ENCODE data around the gene NASP. TPM values are rescaled to one million over a fixed set of nuclear protein-coding genes. Genes with fewer than 3 reads are reported as not detected.

The NASP gene
- total and polyA plus RNA-seq, 5 experiments from 2014 or later, result 72.5 to 89.3 (median 73.2) TPM

GRCh38 chr1:45550401-45551351 is 33.2 kb upstream of the NASP start, which contains the start of gene AKR1A1:
Gene AKR1A1 (plus strand): TSS chr1:45550826. CDS start chr1:45561795, 10,969 bp downstream.
- Mint-ChIP-seq H3K36me3 (peaks cover 0 to 12% (median 0%) of the 10 kb centered on the region in 3 donors), H3K27ac (peak within 1 kb of the TSS; percentile 87 to 99 (median 96)), H3K27me3 (no peaks in the 10 kb centered on the region), H3K9me3 (peaks cover 0 to 2% (median 0%) of the 10 kb centered on the region in 9 donors), H3K4me1 (peaks cover 8 to 29% (median 25%) of the 10 kb centered on the region in 4 donors), H3K4me3 (peak within 1 kb of the TSS; percentile 95 to 98 (median 96))
- POLR2A ChIA-PET, result interaction anchor here (0.6 to 2.8 kb wide), 16 partner anchors 8 to 696 kb away, joined by 3 to 44 read pairs (median 4); partner anchors contain the start of genes CCDC163, GPBP1L1, HECTD3 and MMACHC
- ATAC-seq (peak; percentile 93 to 95), DNase-seq (peak; percentile 77 to 92 (median 83))

GRCh38 chr1:45551684-45552083 is 32.2 kb upstream of the NASP start:
- Mint-ChIP-seq H3K27ac (peak overlapping the region; percentile 6 to 99 (median 92)), H3K9me3 (peaks cover 0 to 2% (median 0%) of the 10 kb centered on the region in 9 donors), H3K4me3 (peak overlapping the region; percentile 95 to 98 (median 96)), H3K36me3 (peaks cover 0 to 15% (median 0%) of the 10 kb centered on the region in 3 donors), H3K4me1 (peaks cover 8 to 29% (median 23%) of the 10 kb centered on the region in 4 donors), H3K27me3 (no peaks in the 10 kb centered on the region)
- POLR2A ChIA-PET, result interaction anchor here (0.7 to 2.8 kb wide), 10 partner anchors 9 to 540 kb away, joined by 3 to 44 read pairs (median 4); partner anchors contain the start of genes CCDC163, MMACHC, MUTYH and PRDX1
- DNase-seq (no peak), ATAC-seq (no peak)

GRCh38 chr1:45552331-45552730 is 31.5 kb upstream of the NASP start:
- peaks cover 0 to 2% (median 0%) of the 10 kb centered on the region in 9 donors for H3K9me3 Mint-ChIP-seq
- peaks cover 8 to 29% (median 23%) of the 10 kb centered on the region in 4 donors for H3K4me1 Mint-ChIP-seq
- peak overlapping the region in 8 of 10 donors; percentile 5 to 96 (median 35) for H3K4me3 Mint-ChIP-seq
- peaks cover 0 to 16% (median 0%) of the 10 kb centered on the region in 3 donors for H3K36me3 Mint-ChIP-seq
- H3K27ac Mint-ChIP-seq, result peak overlapping the region in 4 of 10 donors; percentile 19 to 89 (median 47)
- POLR2A ChIA-PET, result no interaction called here
- DNase-seq, result no peak
- H3K27me3 Mint-ChIP-seq, result no peaks in the 10 kb centered on the region
- ATAC-seq, result no peak

GRCh38 chr1:45554198-45554597 is 29.6 kb upstream of the NASP start:
- H3K36me3 Mint-ChIP-seq, result peaks cover 0 to 24% (median 3%) of the 10 kb centered on the region in 3 donors
- H3K9me3 Mint-ChIP-seq, result peaks cover 0 to 2% (median 0%) of the 10 kb centered on the region in 9 donors
- no peak overlapping the region for H3K27ac Mint-ChIP-seq
- no peak for DNase-seq
- POLR2A ChIA-PET, result no interaction called here
- peaks cover 8 to 29% (median 25%) of the 10 kb centered on the region in 4 donors for H3K4me1 Mint-ChIP-seq
- no peak for ATAC-seq
- H3K4me3 Mint-ChIP-seq, result no peak overlapping the region
- H3K27me3 Mint-ChIP-seq, result no peaks in the 10 kb centered on the region

- Mint-ChIP-seq H3K9me3 (no peaks in the 10 kb centered on the region), H3K27ac (peak overlapping the region in 1 of 10 donors; percentile 41), H3K4me1 (peaks cover 2 to 14% (median 5%) of the 10 kb centered on the region in 4 donors), H3K27me3 (no peaks in the 10 kb centered on the region), H3K36me3 (peaks cover 0 to 46% (median 4%) of the 10 kb centered on the region in 3 donors), H3K4me3 (no peak overlapping the region)
- DNase-seq (no peak), ATAC-seq (no peak)
- POLR2A ChIA-PET, result interaction anchor here (0.7 kb wide), 1 partner anchor 58 kb away, joined by 5 read pairs; no protein-coding TSS in a partner anchor
These were observed 26.4 kb upstream of the NASP start for GRCh38 chr1:45557422-45557944.

- ATAC-seq, result no peak
- H3K4me3 Mint-ChIP-seq, result no peak overlapping the region
- peaks cover 0 to 67% (median 9%) of the 10 kb centered on the region in 3 donors for H3K36me3 Mint-ChIP-seq
- peak overlapping the region in 1 of 10 donors; percentile 81 for H3K27ac Mint-ChIP-seq
- POLR2A ChIA-PET, result interaction anchor here (1.0 kb wide), 1 partner anchor 12 kb away, joined by 3 read pairs; no protein-coding TSS in a partner anchor
- no peaks in the 10 kb centered on the region for H3K27me3 Mint-ChIP-seq
- no peak for DNase-seq
- peaks cover 0 to 4% (median under 1%) of the 10 kb centered on the region in 4 donors for H3K4me1 Mint-ChIP-seq
- H3K9me3 Mint-ChIP-seq, result no peaks in the 10 kb centered on the region
These were observed 20.0 kb upstream of the NASP start for GRCh38 chr1:45563843-45564242.

GRCh38 chr1:45566722-45567121 is 17.1 kb upstream of the NASP start:
- Mint-ChIP-seq H3K27ac (no peak overlapping the region), H3K36me3 (peaks cover 0 to 60% (median 7%) of the 10 kb centered on the region in 3 donors), H3K4me1 (no peaks in the 10 kb centered on the region), H3K9me3 (no peaks in the 10 kb centered on the region), H3K4me3 (no peak overlapping the region), H3K27me3 (no peaks in the 10 kb centered on the region)
- POLR2A ChIA-PET, result interaction anchor here (1.0 to 5.8 kb wide), 2 partner anchors 16 to 45 kb away, joined by 3 to 24 read pairs; partner anchors contain the start of genes AKR1A1 and PRDX1
- ATAC-seq (no peak), DNase-seq (no peak)

- peaks cover 0 to 51% (median 5%) of the 10 kb centered on the region in 3 donors for H3K36me3 Mint-ChIP-seq
- DNase-seq (no peak), ATAC-seq (no peak)
- H3K27me3 Mint-ChIP-seq, result no peaks in the 10 kb centered on the region
- POLR2A ChIA-PET, result interaction anchor here (5.8 kb wide), 1 partner anchor 46 kb away, joined by 24 read pairs; the partner anchor contains the start of gene PRDX1
- no peaks in the 10 kb centered on the region for H3K9me3 Mint-ChIP-seq
- peak overlapping the region in 4 of 10 donors; percentile 29 to 68 (median 56) for H3K27ac Mint-ChIP-seq
- H3K4me3 Mint-ChIP-seq, result no peak overlapping the region
- no peaks in the 10 kb centered on the region for H3K4me1 Mint-ChIP-seq
These were observed 15.9 kb upstream of the NASP start for GRCh38 chr1:45567911-45568310.

- no peak overlapping the region for H3K4me3 Mint-ChIP-seq
- no peak for ATAC-seq
- DNase-seq, result no peak
- no peaks in the 10 kb centered on the region for H3K4me1 Mint-ChIP-seq
- no peaks in the 10 kb centered on the region for H3K27me3 Mint-ChIP-seq
- H3K36me3 Mint-ChIP-seq, result peaks cover 0 to 46% (median 5%) of the 10 kb centered on the region in 3 donors
- POLR2A ChIA-PET, result interaction anchor here (1.4 to 5.8 kb wide), 2 partner anchors 25 to 47 kb away, joined by 3 to 24 read pairs; partner anchors contain the start of gene PRDX1
- H3K9me3 Mint-ChIP-seq, result no peaks in the 10 kb centered on the region
- H3K27ac Mint-ChIP-seq, result peak overlapping the region in 3 of 10 donors; percentile 5 to 68 (median 29)
These were observed 15.4 kb upstream of the NASP start for GRCh38 chr1:45568421-45568820.

DNA sequence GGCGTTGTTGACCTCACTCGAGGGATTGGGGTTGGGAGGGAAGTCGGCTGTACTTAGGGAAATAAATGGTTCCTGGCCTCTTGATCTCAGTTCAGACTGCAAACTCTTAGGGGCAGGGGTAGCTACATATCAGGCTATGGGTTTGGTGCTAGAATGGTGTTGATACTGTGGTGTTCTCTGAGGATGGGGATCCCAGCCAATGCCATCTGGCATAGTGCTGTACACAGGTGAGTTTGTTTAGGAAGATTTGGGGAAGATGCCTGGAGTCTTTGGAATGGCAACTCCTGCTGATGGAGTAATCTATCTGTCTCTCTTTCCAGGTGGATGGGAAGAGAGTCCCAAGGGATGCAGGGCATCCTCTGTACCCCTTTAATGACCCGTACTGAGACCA is 14.3 kb upstream of the NASP start:
- peak overlapping the region in 4 of 10 donors; percentile 16 to 73 (median 46) for H3K27ac Mint-ChIP-seq
- H3K27me3 Mint-ChIP-seq, result no peaks in the 10 kb centered on the region
- no peak for DNase-seq
- H3K36me3 Mint-ChIP-seq, result peaks cover 0 to 36% (median 3%) of the 10 kb centered on the region in 3 donors
- no peaks in the 10 kb centered on the region for H3K9me3 Mint-ChIP-seq
- H3K4me3 Mint-ChIP-seq, result no peak overlapping the region
- ATAC-seq, result no peak
- no peaks in the 10 kb centered on the region for H3K4me1 Mint-ChIP-seq
- POLR2A ChIA-PET, result interaction anchor here (0.5 to 5.8 kb wide), 5 partner anchors 26 to 188 kb away, joined by 3 to 24 read pairs (median 3); partner anchors contain the start of genes CCDC163, MMACHC and PRDX1

DNA sequence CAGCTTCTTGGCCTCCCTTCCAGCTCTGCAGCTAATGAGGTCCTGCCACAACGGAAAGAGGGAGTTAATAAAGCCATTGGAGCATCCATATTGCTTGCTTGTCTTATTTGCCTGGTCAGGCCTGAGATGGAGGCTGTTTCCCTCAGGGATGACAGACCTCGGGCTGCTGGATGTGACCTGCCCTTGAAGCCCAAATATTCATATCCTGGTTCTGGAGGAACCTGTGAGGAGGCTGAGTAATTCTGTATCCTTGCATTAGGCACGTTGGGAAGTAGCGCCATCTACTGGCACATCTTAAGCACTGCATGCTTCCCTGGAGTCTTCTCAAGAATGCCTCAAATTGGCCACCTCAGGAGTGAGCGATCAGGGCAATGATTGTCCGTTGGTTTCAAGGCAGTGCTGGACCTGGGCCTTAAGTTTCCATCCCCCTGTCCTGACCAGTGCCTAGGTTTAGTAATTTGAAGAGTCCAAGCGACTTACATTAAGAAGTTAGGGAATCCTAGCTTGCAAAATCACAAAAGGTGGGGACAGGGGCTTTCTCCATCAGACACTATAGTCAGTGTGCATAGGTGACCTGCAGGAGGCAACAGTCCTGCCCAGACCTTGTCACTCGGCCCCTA is 13.8 kb upstream of the NASP start:
- Mint-ChIP-seq H3K27me3 (no peaks in the 10 kb centered on the region), H3K36me3 (peaks cover 0 to 36% (median 3%) of the 10 kb centered on the region in 3 donors), H3K4me1 (no peaks in the 10 kb centered on the region), H3K9me3 (no peaks in the 10 kb centered on the region), H3K27ac (peak overlapping the region in 5 of 10 donors; percentile 7 to 69 (median 39)), H3K4me3 (no peak overlapping the region)
- DNase-seq (peak; percentile 38 to 82 (median 65)), ATAC-seq (peak; percentile 93 to 97)
- POLR2A ChIA-PET, result interaction anchor here (0.5 to 5.8 kb wide), 5 partner anchors 26 to 188 kb away, joined by 3 to 24 read pairs (median 3); partner anchors contain the start of genes CCDC163, MMACHC and PRDX1
